IMR-90 (cell line): ENCODE results near the gene CD72. TPM values are rescaled to one million over a fixed set of nuclear protein-coding genes. Genes with fewer than 3 reads are reported as not detected.

Experiments used
- ATAC-seq: fragments of 200-7000 bp; cut with Tn5 transposase; 2 replicates; pipeline ENCODE4 v1.9.1; 2020; ENCODE audit warnings: low read depth, mild to moderate bottlenecking, moderate library complexity
- BruUV-seq: library from RNA; stranded (reverse); fragments of 400-500 nt; replicated peaks from 2 replicates; lab custom pipeline; 2021; lab: Mats Ljungman, UMichigan
- CTCF ChIA-PET: fragments of 300-600 bp; formaldehyde crosslinking; extraction: SDS; loops from one replicate; lab custom pipeline; 2021; ENCODE audit warnings: antibody characterized with exemption; lab: Yijun Ruan, JAX
- POLR2A ChIA-PET: fragments of 300-600 bp; sonication (Branson Sonifier 250); formaldehyde crosslinking; loops from one replicate; lab custom pipeline; 2022; ENCODE audit warnings: antibody characterized with exemption; ENCODE audit not compliant: unreplicated experiment; lab: Charles Lee
- DNase-seq: peaks from one replicate; pipeline ENCODE4 v3.0.0; 2013
- H2AFZ ChIP-seq: replicated peaks from 2 replicates; pipeline ENCODE3; 2013; ENCODE audit warnings: low read length, mild to moderate bottlenecking; ENCODE audit not compliant: poor library complexity
- H2AK5ac ChIP-seq: 2 replicates; pipeline ENCODE4 v1.6.1; 2013; ENCODE audit warnings: low read depth, low read length, inconsistent platforms
- H2AK9ac ChIP-seq: replicated peaks from 2 replicates; pipeline ENCODE3; 2013; ENCODE audit warnings: mild to moderate bottlenecking, low read depth, low read length, moderate library complexity; ENCODE audit not compliant: poor library complexity
- H2BK120ac ChIP-seq: 2 replicates; pipeline ENCODE4 v1.6.1; 2013; ENCODE audit warnings: low read depth, low read length, inconsistent platforms
- H2BK15ac ChIP-seq: 3 replicates; pipeline ENCODE4 v1.6.1; 2013; ENCODE audit warnings: low read depth, low read length, inconsistent platforms
- H2BK20ac ChIP-seq: 2 replicates; pipeline ENCODE4 v1.6.1; 2013; ENCODE audit warnings: low read depth, mild to moderate bottlenecking, inconsistent platforms, low read length, moderate library complexity
- H2BK5ac ChIP-seq: 2 replicates; pipeline ENCODE4 v1.6.1; 2013; ENCODE audit warnings: mild to moderate bottlenecking, low read depth, low read length, inconsistent platforms; ENCODE audit not compliant: poor library complexity, severe bottlenecking
- H3K14ac ChIP-seq: replicated peaks from 2 replicates; pipeline ENCODE4 v1.6.1; 2013; ENCODE audit warnings: low read depth, low read length, inconsistent platforms
- H3K18ac ChIP-seq: 2 replicates; pipeline ENCODE4 v1.6.1; 2013; ENCODE audit warnings: low read depth, low read length, control low read depth
- H3K23ac ChIP-seq: 2 replicates; pipeline ENCODE4 v1.6.1; 2013; ENCODE audit warnings: low read depth, low read length, inconsistent platforms
- H3K27ac ChIP-seq: 2 replicates; pipeline ENCODE4 v1.5.1; 2013; ENCODE audit warnings: mild to moderate bottlenecking, control low read depth, low read length; ENCODE audit not compliant: insufficient read depth
- H3K27me3 ChIP-seq: 2 replicates; pipeline ENCODE4 v1.6.1; 2013; ENCODE audit warnings: low read length; ENCODE audit not compliant: control insufficient read depth, insufficient read depth
- H3K36me3 ChIP-seq: 2 replicates; pipeline ENCODE4 v1.6.1; 2013; ENCODE audit warnings: low read length, mixed read lengths; ENCODE audit not compliant: control insufficient read depth, insufficient read depth
- H3K4ac ChIP-seq: 2 replicates; pipeline ENCODE4 v1.6.1; 2013; ENCODE audit warnings: low read depth, low read length, inconsistent platforms
- H3K4me1 ChIP-seq: 2 replicates; pipeline ENCODE4 v1.6.1; 2013; ENCODE audit warnings: low read length, mixed read lengths; ENCODE audit not compliant: control insufficient read depth, insufficient read depth
- H3K4me2 ChIP-seq: 2 replicates; pipeline ENCODE4 v1.6.1; 2013; ENCODE audit warnings: low read depth, mild to moderate bottlenecking, control low read depth, low read length, moderate library complexity
- H3K4me3 ChIP-seq: 2 replicates; pipeline ENCODE4 v1.5.1; 2013; ENCODE audit warnings: low read depth, mild to moderate bottlenecking, control low read depth, low read length, moderate library complexity; ENCODE audit not compliant: insufficient read depth
- H3K56ac ChIP-seq: 2 replicates; pipeline ENCODE4 v1.6.1; 2013; ENCODE audit warnings: low read length, inconsistent platforms; ENCODE audit not compliant: insufficient read depth; ENCODE audit errors: extremely low read depth
- H3K79me1 ChIP-seq, 2 experiments: 2 replicates each; pipeline ENCODE4 v1.6.1; 2013; ENCODE audit warnings: low read length in 2 of 2, inconsistent platforms in 1 of 2, low read depth in 1 of 2
- H3K9ac ChIP-seq: 2 replicates; pipeline ENCODE4 v1.6.1; 2013; ENCODE audit warnings: low read depth, low read length, control low read depth
- H3K9me1 ChIP-seq: 2 replicates; pipeline ENCODE4 v1.6.1; 2013; ENCODE audit warnings: low read length, inconsistent platforms; ENCODE audit not compliant: insufficient read depth
- H3K9me3 ChIP-seq: 2 replicates; pipeline ENCODE4 v1.6.1; 2013; ENCODE audit warnings: low read length; ENCODE audit not compliant: control insufficient read depth, insufficient read depth
- H4K20me1 ChIP-seq: 2 replicates; pipeline ENCODE4 v1.6.1; 2013; ENCODE audit warnings: low read length, inconsistent platforms; ENCODE audit not compliant: insufficient read depth
- H4K5ac ChIP-seq: 2 replicates; pipeline ENCODE4 v1.6.1; 2013; ENCODE audit warnings: mild to moderate bottlenecking, low read depth, low read length, control low read depth
- H4K8ac ChIP-seq, 2 experiments: 2 replicates each; pipeline ENCODE4 v1.6.1; 2013; ENCODE audit warnings: low read depth in 2 of 2, low read length in 2 of 2, control low read depth in 1 of 2, inconsistent platforms in 1 of 2
- H4K91ac ChIP-seq: 2 replicates; pipeline ENCODE4 v1.6.1; 2013; ENCODE audit warnings: low read depth, low read length, inconsistent platforms; ENCODE audit not compliant: insufficient read depth
- CEBPB ChIP-seq: IDR thresholded peaks from 2 replicates; pipeline ENCODE4 v1.6.1; 2012; ENCODE audit warnings: low read depth, low read length, improper control_type of control experiment
- FOS ChIP-seq: fragments of 150-350 bp; IDR thresholded peaks from 2 replicates; pipeline ENCODE4 v1.6.1; 2016; ENCODE audit warnings: low read depth, low read length
- MAFK ChIP-seq: IDR thresholded peaks from 2 replicates; pipeline ENCODE4 v1.6.1; 2012; ENCODE audit warnings: low read depth, low read length, improper control_type of control experiment
- MXI1 ChIP-seq: IDR thresholded peaks from 2 replicates; pipeline ENCODE4 v1.6.1; 2012; ENCODE audit warnings: low read depth, mild to moderate bottlenecking, low read length, moderate library complexity, borderline replicate concordance
- NFE2L2 ChIP-seq: fragments of 150-350 bp; IDR thresholded peaks from 2 replicates; pipeline ENCODE4 v1.6.1; 2016; ENCODE audit warnings: low read depth, mild to moderate bottlenecking, low read length
- POLR2A ChIP-seq: IDR thresholded peaks from 2 replicates; pipeline ENCODE4 v1.6.1; 2012; ENCODE audit warnings: mild to moderate bottlenecking, low read depth, low read length
- RCOR1 ChIP-seq: IDR thresholded peaks from 2 replicates; pipeline ENCODE4 v1.6.1; 2012; ENCODE audit warnings: mild to moderate bottlenecking, low read length, improper control_type of control experiment; ENCODE audit not compliant: insufficient replicate concordance
- RFX5 ChIP-seq: IDR thresholded peaks from 2 replicates; pipeline ENCODE4 v1.8.0; 2012; ENCODE audit warnings: low read depth, mild to moderate bottlenecking, low read length, moderate library complexity
- SMC3 ChIP-seq: fragments of 150-350 bp; IDR thresholded peaks from 2 replicates; pipeline ENCODE4 v1.6.1; 2016; ENCODE audit warnings: low read depth, mild to moderate bottlenecking, antibody characterized with exemption, low read length, moderate library complexity
- WGBS, 2 experiments: methylation state at CpG; one replicate each; pipeline versions ENCODE4 v1.1.5 to v1.1.7; 2013; ENCODE audit warnings: missing lambda C conversion rate in 2 of 2; ENCODE audit not compliant: insufficient read length in 1 of 2; ENCODE audit errors: extremely low coverage in 2 of 2; 5-methylcytosine and 5-hydroxymethylcytosine counted together
- dilution Hi-C: fragments of 300-500 bp; cut with HindIII; formaldehyde crosslinking; loops from one replicate; pipeline ENCODE4 v1.14.3; 2018; ENCODE audit warnings: low sequenced_read_pairs; ENCODE audit not compliant: unreplicated experiment
- in situ Hi-C: fragments of 300-500 bp; cut with MboI; formaldehyde crosslinking; loops from 3 replicates; pipeline ENCODE4 v1.14.3; 2019; ENCODE audit warnings: low sequenced_read_pairs, inconsistent platforms, mixed read lengths
- intact Hi-C: fragments of 100-400 bp; cut with micrococcal nuclease; formaldehyde crosslinking; loops from 2 replicates; pipeline ENCODE4 v1.10.0; 2022
- polyA plus RNA-seq, 3 experiments: library from polyadenylated mRNA; depleted of rRNA; stranded (reverse); fragments of >200 nt; gene quantifications; 2 replicates each; pipeline ENCODE4 v1.2.3, GENCODE V29; 2012; ENCODE audit warnings: low replicate concordance in 1 of 3
- total RNA-seq: library from RNA; depleted of rRNA; stranded (reverse); fragments of >200 nt; gene quantifications from 2 replicates; pipeline ENCODE4 v1.2.3, GENCODE V29; 2012
- TF ChIP-seq, protein P1 (sequence below): conservative IDR thresholded peaks from 2 replicates; pipeline ENCODE4 v1.5.1; 2012; ENCODE audit warnings: mild to moderate bottlenecking, low read depth, low read length, improper control_type of control experiment
- TF ChIP-seq, protein P2 (sequence below): fragments of 150-350 bp; IDR thresholded peaks from 2 replicates; pipeline ENCODE4 v1.6.1; 2016; ENCODE audit warnings: low read depth, mild to moderate bottlenecking, low read length, moderate library complexity, borderline replicate concordance

Gene CD72
- total and polyA plus RNA-seq, 2 of the 4 experiments (the other 2 are of a cell fraction) = 0.36 to 0.58 TPM

DNA sequence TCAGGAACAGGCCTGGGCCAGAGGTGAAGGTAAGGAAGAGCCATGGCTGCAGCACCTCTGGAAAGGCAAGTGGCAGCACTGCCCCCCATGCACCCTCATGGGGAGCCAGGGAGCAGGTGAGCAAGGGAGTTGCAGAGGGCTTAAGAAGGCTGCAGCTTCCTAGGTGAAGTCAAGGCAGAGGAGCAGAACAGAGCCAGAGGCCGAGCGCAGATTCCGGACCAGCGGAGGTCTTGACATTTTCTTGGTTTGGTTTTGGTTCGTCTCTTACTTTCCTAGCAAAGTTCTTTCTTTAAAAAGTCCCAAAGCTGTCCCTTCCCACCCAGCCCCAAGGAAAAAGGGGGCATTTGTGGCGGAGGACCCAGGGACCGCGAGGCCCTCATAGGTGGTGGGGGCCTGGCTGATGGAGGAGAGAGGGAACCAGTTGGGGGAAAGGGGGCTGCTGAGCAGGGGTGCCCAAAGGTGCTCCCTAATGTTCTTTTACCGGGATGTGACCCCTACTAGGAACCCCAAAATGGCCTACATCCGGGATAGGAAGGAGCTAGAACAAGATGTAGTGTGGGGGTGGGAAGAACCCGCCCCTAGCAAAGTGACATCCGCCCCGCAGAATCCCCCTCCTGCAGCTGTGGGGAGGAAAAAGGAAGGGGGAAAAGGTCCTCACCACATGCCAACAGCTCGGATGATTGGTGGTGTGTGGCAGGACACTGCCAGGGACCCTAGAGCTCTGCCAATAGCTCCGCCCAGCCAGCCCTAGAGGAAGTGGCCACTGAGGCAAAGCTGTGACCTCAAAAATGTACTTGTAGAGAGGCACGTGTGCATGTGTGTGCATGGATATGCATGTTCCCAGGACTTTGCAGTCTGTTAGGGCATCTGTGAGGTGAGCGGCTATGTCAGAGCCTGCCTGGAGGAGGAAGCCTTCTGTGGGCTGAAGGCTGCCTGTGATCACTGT, 914 bp upstream of the CD72 start:
- peak; percentile 21 for DNase-seq
- no peaks in the 10 kb centered on the region for H3K79me1 ChIP-seq
- WGBS, 2 experiments = 31% methylated on average over 3 of the region's 17 CpGs; no CpG with 5 or more reads in 1 of the 2 experiments
- in situ Hi-C loops (no loop called here), dilution Hi-C loops (no loop called here), intact Hi-C loops (no loop called here)
- H2BK20ac ChIP-seq = no peak overlapping the region
- no peak overlapping the region for H3K9ac ChIP-seq
- TF ChIP-seq MXI1 (no peak), RFX5 (no peak), CEBPB (no peak), RCOR1 (no peak), NFE2L2 (no peak), SMC3 (no peak), FOS (no peak), MAFK (no peak), POLR2A (no peak)
- TF ChIP-seq, protein P1, sequence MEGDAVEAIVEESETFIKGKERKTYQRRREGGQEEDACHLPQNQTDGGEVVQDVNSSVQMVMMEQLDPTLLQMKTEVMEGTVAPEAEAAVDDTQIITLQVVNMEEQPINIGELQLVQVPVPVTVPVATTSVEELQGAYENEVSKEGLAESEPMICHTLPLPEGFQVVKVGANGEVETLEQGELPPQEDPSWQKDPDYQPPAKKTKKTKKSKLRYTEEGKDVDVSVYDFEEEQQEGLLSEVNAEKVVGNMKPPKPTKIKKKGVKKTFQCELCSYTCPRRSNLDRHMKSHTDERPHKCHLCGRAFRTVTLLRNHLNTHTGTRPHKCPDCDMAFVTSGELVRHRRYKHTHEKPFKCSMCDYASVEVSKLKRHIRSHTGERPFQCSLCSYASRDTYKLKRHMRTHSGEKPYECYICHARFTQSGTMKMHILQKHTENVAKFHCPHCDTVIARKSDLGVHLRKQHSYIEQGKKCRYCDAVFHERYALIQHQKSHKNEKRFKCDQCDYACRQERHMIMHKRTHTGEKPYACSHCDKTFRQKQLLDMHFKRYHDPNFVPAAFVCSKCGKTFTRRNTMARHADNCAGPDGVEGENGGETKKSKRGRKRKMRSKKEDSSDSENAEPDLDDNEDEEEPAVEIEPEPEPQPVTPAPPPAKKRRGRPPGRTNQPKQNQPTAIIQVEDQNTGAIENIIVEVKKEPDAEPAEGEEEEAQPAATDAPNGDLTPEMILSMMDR = no peak
- TF ChIP-seq, protein P2, sequence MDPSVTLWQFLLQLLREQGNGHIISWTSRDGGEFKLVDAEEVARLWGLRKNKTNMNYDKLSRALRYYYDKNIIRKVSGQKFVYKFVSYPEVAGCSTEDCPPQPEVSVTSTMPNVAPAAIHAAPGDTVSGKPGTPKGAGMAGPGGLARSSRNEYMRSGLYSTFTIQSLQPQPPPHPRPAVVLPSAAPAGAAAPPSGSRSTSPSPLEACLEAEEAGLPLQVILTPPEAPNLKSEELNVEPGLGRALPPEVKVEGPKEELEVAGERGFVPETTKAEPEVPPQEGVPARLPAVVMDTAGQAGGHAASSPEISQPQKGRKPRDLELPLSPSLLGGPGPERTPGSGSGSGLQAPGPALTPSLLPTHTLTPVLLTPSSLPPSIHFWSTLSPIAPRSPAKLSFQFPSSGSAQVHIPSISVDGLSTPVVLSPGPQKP = no peak
- H4K5ac ChIP-seq = no peak overlapping the region
- no peak overlapping the region for H2BK5ac ChIP-seq
- H4K20me1 ChIP-seq = no peaks in the 10 kb centered on the region
- H3K4me1 ChIP-seq = no peaks in the 10 kb centered on the region
- BruUV-seq = no TSS peak
- no peak overlapping the region for H3K4ac ChIP-seq
- no peak overlapping the region for H4K91ac ChIP-seq
- ATAC-seq = no peak
- no peak overlapping the region for H3K4me2 ChIP-seq
- H3K27me3 ChIP-seq = peaks cover 61% of the 10 kb centered on the region
- H3K56ac ChIP-seq = no peak overlapping the region
- H3K23ac ChIP-seq = no peak overlapping the region
- H3K27ac ChIP-seq = no peak overlapping the region
- H2BK15ac ChIP-seq = no peak overlapping the region
- H3K9me3 ChIP-seq = no peaks in the 10 kb centered on the region; the same call in 1 of the 2 replicates
- no peak overlapping the region for H3K18ac ChIP-seq
- POLR2A ChIA-PET = no interaction called here
- no peak overlapping the region for H2BK120ac ChIP-seq
- no peaks in the 10 kb centered on the region for H3K9me1 ChIP-seq
- H3K14ac ChIP-seq = no peak overlapping the region
- H2AK9ac ChIP-seq = no peak overlapping the region
- CTCF ChIA-PET = interaction anchor here (0.8 kb wide), 1 partner anchor 15 kb away, joined by 3 read pairs; no protein-coding TSS in a partner anchor
- H2AFZ ChIP-seq = peak overlapping the region; percentile 23
- no peaks in the 10 kb centered on the region for H3K36me3 ChIP-seq
- no peak overlapping the region for H4K8ac ChIP-seq
- H3K4me3 ChIP-seq = no peak overlapping the region
- no peak overlapping the region for H2AK5ac ChIP-seq
